GM23248 (cell line): ENCODE measurements around the gene KIFC3.

Experiments used
- EZH2 ChIP-seq: fragments of 200-600 bp; sonication (generic); IDR thresholded peaks from 2 replicates; pipeline ENCODE4 v1.6.1; 2018; ENCODE audit warnings: antibody characterized with exemption, mild to moderate bottlenecking; ENCODE audit not compliant: insufficient read depth, poor library complexity, severe bottlenecking
- EZH2phosphoT487 ChIP-seq: fragments of 200-600 bp; sonication (generic); IDR thresholded peaks from 2 replicates; pipeline ENCODE4 v1.6.1; 2018; ENCODE audit warnings: antibody characterized with exemption, moderate library complexity, mild to moderate bottlenecking, low read depth; ENCODE audit not compliant: insufficient read depth

- TF ChIP-seq EZH2 (no peak), EZH2phosphoT487 (no peak)
These were observed 13.9 kb downstream of the KIFC3 start for GRCh38 chr16:57788252-57788841.
